ENCODE results near the gene CAPZB.
A peak's percentile ranks its signal among the peaks of the same experiment; 100 is the strongest.

CAPZB gene

GRCh38 chr1:19390166-19390850, 95.0 kb downstream of the CAPZB start:
- peak overlapping the region; percentile 80 for H3K4me2 ChIP-seq (ENCODE audit: low read depth, low read length, poor library complexity, severe bottlenecking)
- peaks cover 87% of the 10 kb centered on the region for H3K79me2 ChIP-seq (ENCODE audit: insufficient read depth, low read length)
- H3K9me2 ChIP-seq (replicated peaks; ENCODE audit: low read depth, low read length) = no peaks in the 10 kb centered on the region
- no peak overlapping the region for H2AFZ ChIP-seq (ENCODE audit: low read length)
- H3F3A ChIP-seq (ENCODE audit: low read depth) = peaks cover 16% of the 10 kb centered on the region; the same call in 1 of the 2 replicates
- TF ChIP-seq, protein P1, sequence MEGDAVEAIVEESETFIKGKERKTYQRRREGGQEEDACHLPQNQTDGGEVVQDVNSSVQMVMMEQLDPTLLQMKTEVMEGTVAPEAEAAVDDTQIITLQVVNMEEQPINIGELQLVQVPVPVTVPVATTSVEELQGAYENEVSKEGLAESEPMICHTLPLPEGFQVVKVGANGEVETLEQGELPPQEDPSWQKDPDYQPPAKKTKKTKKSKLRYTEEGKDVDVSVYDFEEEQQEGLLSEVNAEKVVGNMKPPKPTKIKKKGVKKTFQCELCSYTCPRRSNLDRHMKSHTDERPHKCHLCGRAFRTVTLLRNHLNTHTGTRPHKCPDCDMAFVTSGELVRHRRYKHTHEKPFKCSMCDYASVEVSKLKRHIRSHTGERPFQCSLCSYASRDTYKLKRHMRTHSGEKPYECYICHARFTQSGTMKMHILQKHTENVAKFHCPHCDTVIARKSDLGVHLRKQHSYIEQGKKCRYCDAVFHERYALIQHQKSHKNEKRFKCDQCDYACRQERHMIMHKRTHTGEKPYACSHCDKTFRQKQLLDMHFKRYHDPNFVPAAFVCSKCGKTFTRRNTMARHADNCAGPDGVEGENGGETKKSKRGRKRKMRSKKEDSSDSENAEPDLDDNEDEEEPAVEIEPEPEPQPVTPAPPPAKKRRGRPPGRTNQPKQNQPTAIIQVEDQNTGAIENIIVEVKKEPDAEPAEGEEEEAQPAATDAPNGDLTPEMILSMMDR (conservative IDR thresholded peaks at IDR 0.05; ENCODE audit: low read length) = no peak
- H3K9me3 ChIP-seq (ENCODE audit: insufficient read depth, low read depth, low read length) = no peaks in the 10 kb centered on the region
- H3K9ac ChIP-seq (ENCODE audit: low read depth, low read length, poor library complexity, severe bottlenecking) = peak overlapping the region; percentile 73
- peaks cover 66% of the 10 kb centered on the region for H4K20me1 ChIP-seq (ENCODE audit: insufficient read depth, low read length, poor library complexity, severe bottlenecking)
- H3K36me3 ChIP-seq (ENCODE audit: insufficient read depth, low read length) = peaks cover 11% of the 10 kb centered on the region; the same call in 1 of the 2 replicates
- H3K4me3 ChIP-seq (ENCODE audit: low read length, poor library complexity, severe bottlenecking) = peak overlapping the region; percentile 69
- H3K4me1 ChIP-seq (ENCODE audit: insufficient read depth, low read length, poor library complexity, severe bottlenecking) = peaks cover 44% of the 10 kb centered on the region
- no peaks in the 10 kb centered on the region for H3K27me3 ChIP-seq (ENCODE audit: insufficient read depth, low read length, poor library complexity, severe bottlenecking)

DNA sequence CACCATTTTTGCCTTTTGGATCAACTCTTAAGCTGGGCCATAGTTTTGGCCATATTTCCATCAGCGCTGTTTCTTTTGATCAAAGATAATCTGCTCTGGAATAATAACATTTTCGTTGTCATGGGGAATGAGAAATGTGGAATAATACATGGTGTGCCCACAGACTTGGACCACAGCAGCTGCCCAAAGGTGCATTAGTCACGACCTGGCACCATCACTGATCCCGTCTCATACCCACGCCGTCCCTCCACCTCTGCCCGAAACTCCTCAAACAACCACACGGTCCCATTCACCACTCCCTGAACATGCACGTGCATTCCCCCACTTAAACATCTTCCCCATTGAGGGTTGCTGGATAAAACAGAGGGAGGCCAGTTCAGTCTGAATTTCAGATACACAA, 96.4 kb downstream of the CAPZB start:
- H3K4me2 ChIP-seq (ENCODE audit: low read depth, low read length, poor library complexity, severe bottlenecking) = no peak overlapping the region
- peaks cover 16% of the 10 kb centered on the region; the same call in 1 of the 2 replicates for H3F3A ChIP-seq (ENCODE audit: low read depth)
- H3K27me3 ChIP-seq (ENCODE audit: insufficient read depth, low read length, poor library complexity, severe bottlenecking) = no peaks in the 10 kb centered on the region
- H3K9me2 ChIP-seq (replicated peaks; ENCODE audit: low read depth, low read length) = no peaks in the 10 kb centered on the region
- peaks cover 44% of the 10 kb centered on the region for H3K4me1 ChIP-seq (ENCODE audit: insufficient read depth, low read length, poor library complexity, severe bottlenecking)
- H3K79me2 ChIP-seq (ENCODE audit: insufficient read depth, low read length) = peaks cover 74% of the 10 kb centered on the region
- peaks cover 73% of the 10 kb centered on the region for H4K20me1 ChIP-seq (ENCODE audit: insufficient read depth, low read length, poor library complexity, severe bottlenecking)
- TF ChIP-seq, protein P1 (conservative IDR thresholded peaks at IDR 0.05; ENCODE audit: low read length) = no peak
- TF ChIP-seq EZH2phosphoT487 (IDR thresholded peaks at IDR 0.05; ENCODE audit: borderline replicate concordance) = no peak
- peaks cover 19% of the 10 kb centered on the region; the same call in 1 of the 2 replicates for H3K36me3 ChIP-seq (ENCODE audit: insufficient read depth, low read length)
- H3K9me3 ChIP-seq (ENCODE audit: insufficient read depth, low read depth, low read length) = no peaks in the 10 kb centered on the region
- no peak overlapping the region for H3K9ac ChIP-seq (ENCODE audit: low read depth, low read length, poor library complexity, severe bottlenecking)
- H3K4me3 ChIP-seq (ENCODE audit: low read length, poor library complexity, severe bottlenecking) = no peak overlapping the region
- no peak overlapping the region for H2AFZ ChIP-seq (ENCODE audit: low read length)

DNA sequence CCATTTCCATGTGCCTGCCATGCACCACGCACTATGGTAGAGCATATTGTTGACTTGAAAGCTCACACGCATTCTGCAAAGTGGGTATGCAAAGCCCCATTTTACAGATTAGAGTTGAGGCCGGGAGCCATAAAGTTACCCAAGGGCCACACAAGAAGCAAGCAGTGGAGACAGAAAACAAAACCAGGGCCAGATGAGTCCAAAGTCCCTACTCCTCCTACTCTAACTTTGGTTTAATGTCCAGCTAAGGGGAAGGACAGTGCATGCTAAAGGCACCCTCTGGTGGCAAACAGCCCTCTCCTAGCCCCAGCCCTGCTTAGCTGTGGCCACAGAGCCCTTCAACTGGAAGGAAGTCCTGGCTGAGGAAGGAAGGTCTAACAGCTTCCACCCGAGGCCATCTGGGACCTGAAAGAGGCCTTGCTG, 98.3 kb downstream of the CAPZB start:
- Histone ChIP-seq H3K9ac (ENCODE audit: low read depth, low read length, poor library complexity, severe bottlenecking) (no peak overlapping the region), H3K9me3 (ENCODE audit: insufficient read depth, low read depth, low read length) (no peaks in the 10 kb centered on the region), H3K9me2 (replicated peaks; ENCODE audit: low read depth, low read length) (no peaks in the 10 kb centered on the region), H3K27me3 (ENCODE audit: insufficient read depth, low read length, poor library complexity, severe bottlenecking) (no peaks in the 10 kb centered on the region), H3K4me2 (ENCODE audit: low read depth, low read length, poor library complexity, severe bottlenecking) (no peak overlapping the region), H3K4me1 (ENCODE audit: insufficient read depth, low read length, poor library complexity, severe bottlenecking) (peaks cover 38% of the 10 kb centered on the region), H4K20me1 (ENCODE audit: insufficient read depth, low read length, poor library complexity, severe bottlenecking) (peaks cover 64% of the 10 kb centered on the region), H3K36me3 (ENCODE audit: insufficient read depth, low read length) (peaks cover 37% of the 10 kb centered on the region; the same call in 1 of the 2 replicates), H3F3A (ENCODE audit: low read depth) (peaks cover 13% of the 10 kb centered on the region; the same call in 1 of the 2 replicates), H3K79me2 (ENCODE audit: insufficient read depth, low read length) (peaks cover 55% of the 10 kb centered on the region), H2AFZ (ENCODE audit: low read length) (no peak overlapping the region), H3K4me3 (ENCODE audit: low read length, poor library complexity, severe bottlenecking) (no peak overlapping the region)
- no peak for TF ChIP-seq EZH2phosphoT487 (IDR thresholded peaks at IDR 0.05; ENCODE audit: borderline replicate concordance)
- TF ChIP-seq, protein P1 (conservative IDR thresholded peaks at IDR 0.05; ENCODE audit: low read length) = no peak

All from Loucy (cell line).